GM18867 (cell line): ENCODE data around the gene WAPL.

ENCODE experiments used
- ATAC-seq: cut with Tn5 transposase; IDR thresholded peaks from one replicate; pipeline ENCODE4 v1.9.1; 2021; ENCODE audit warnings: mild to moderate bottlenecking, moderate library complexity; ENCODE audit not compliant: unreplicated experiment

The WAPL gene

GRCh38 chr10:86524225-86524962, 2.8 kb upstream of the WAPL start:
- ATAC-seq: no peak

- no peak for ATAC-seq
Observed at GRCh38 chr10:86523348-86523747, 1.8 kb upstream of the WAPL start.

- peak; percentile 1 for ATAC-seq
Observed at GRCh38 chr10:86522510-86522855, 891 bp upstream of the WAPL start.

GRCh38 chr10:86520871-86521677, 518 bp downstream of the WAPL start:
- peak; percentile 17 for ATAC-seq

- ATAC-seq: no peak
Observed at GRCh38 chr10:86518781-86519180, 2.8 kb downstream of the WAPL start.

GRCh38 chr10:86512137-86512536, 9.5 kb downstream of the WAPL start:
- ATAC-seq: no peak

GRCh38 chr10:86511027-86511865, 10.3 kb downstream of the WAPL start:
- no peak for ATAC-seq

- no peak for ATAC-seq
Observed at GRCh38 chr10:86509145-86509544, 12.4 kb downstream of the WAPL start.

GRCh38 chr10:86508217-86508616, 13.4 kb downstream of the WAPL start:
- ATAC-seq: no peak

- no peak for ATAC-seq
Observed at GRCh38 chr10:86506499-86506898, 15.1 kb downstream of the WAPL start.

GRCh38 chr10:86506062-86506461, 15.5 kb downstream of the WAPL start:
- no peak for ATAC-seq

GRCh38 chr10:86504510-86504909, 17.1 kb downstream of the WAPL start:
- ATAC-seq: no peak

GRCh38 chr10:86500846-86501245, 20.7 kb downstream of the WAPL start:
- no peak for ATAC-seq

GRCh38 chr10:86498598-86498997, 23.0 kb downstream of the WAPL start:
- ATAC-seq: no peak

GRCh38 chr10:86497621-86498020, 24.0 kb downstream of the WAPL start:
- no peak for ATAC-seq

- no peak for ATAC-seq
Observed at GRCh38 chr10:86489960-86490612, 31.5 kb downstream of the WAPL start.

- ATAC-seq: no peak
Observed at GRCh38 chr10:86489071-86489810, 32.4 kb downstream of the WAPL start.

- ATAC-seq: peak; percentile 42
Observed at GRCh38 chr10:86486856-86487255, 34.7 kb downstream of the WAPL start.

- no peak for ATAC-seq
Observed at GRCh38 chr10:86483664-86484063, 37.9 kb downstream of the WAPL start.

- ATAC-seq: no peak
Observed at GRCh38 chr10:86481761-86482160, 39.8 kb downstream of the WAPL start.
